ENCODE data around the gene BANK1. TPM values are rescaled to one million over a fixed set of nuclear protein-coding genes. Genes with fewer than 3 reads are reported as not detected.

Gene BANK1
- total and polyA plus RNA-seq, 2 of the 8 experiments (the other 6 are each of a cell fraction or from before 2014, with no cell fraction given), result 0.59 to 0.93 TPM

DNA sequence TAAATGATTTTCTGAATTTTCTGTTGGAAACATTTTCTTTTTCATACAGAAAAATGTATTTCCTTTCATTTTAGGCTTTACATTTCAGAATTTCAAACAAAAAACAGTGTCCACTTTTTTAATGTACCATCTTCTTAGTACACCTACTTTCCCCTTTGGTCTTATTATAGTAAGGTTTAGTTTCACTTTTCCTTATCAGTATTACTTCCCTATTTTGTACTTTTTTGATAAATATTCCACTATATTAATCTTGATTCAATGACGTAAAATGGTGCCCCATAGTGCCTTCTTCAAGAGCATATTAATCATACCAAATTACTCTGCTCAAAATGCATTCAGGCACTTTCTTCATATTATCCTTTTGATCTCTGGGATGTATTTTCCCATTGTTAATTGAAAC is 52.5 kb downstream of the BANK1 start:
- POLR2A ChIA-PET (ENCODE audit: partially characterized antibody), result no interaction called here
- H3K9ac ChIP-seq (replicated peaks in 1 of 4; ENCODE audit: extremely low read depth in 1 of 4, low read depth in 3 of 4, low read length in 3 of 4), result no peak overlapping the region
- TF ChIP-seq FOSL1 (IDR thresholded peaks at IDR 0.05; ENCODE audit: insufficient read depth, low read depth, low read length) (no peak), SRF (IDR thresholded peaks at IDR 0.05; ENCODE audit: low read depth, low read length) (no peak), TEAD4 (IDR thresholded peaks at IDR 0.05; ENCODE audit: low read depth, low read length) (no peak), SP1 (IDR thresholded peaks at IDR 0.05; ENCODE audit: low read depth, low read length) (no peak), RNF2 (IDR thresholded peaks at IDR 0.05; ENCODE audit: borderline replicate concordance, low read depth, low read length, missing control alignments, poor library complexity, severe bottlenecking) (no peak), TBP (IDR thresholded peaks at IDR 0.05; ENCODE audit: low read depth, low read length) (no peak), SAP30 (IDR thresholded peaks at IDR 0.05; ENCODE audit: insufficient read depth, insufficient replicate concordance, low read length) (no peak), POU5F1 (IDR thresholded peaks at IDR 0.05; ENCODE audit: low read depth, low read length) (no peak), CHD1 (IDR thresholded peaks at IDR 0.05; ENCODE audit: low read depth, low read length) (no peak)
- TF ChIP-seq, protein P1, sequence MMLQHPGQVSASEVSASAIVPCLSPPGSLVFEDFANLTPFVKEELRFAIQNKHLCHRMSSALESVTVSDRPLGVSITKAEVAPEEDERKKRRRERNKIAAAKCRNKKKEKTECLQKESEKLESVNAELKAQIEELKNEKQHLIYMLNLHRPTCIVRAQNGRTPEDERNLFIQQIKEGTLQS (IDR thresholded peaks at IDR 0.05; ENCODE audit: insufficient read depth, low read depth, low read length), result no peak

More for the DNA sequence above, 52.5 kb downstream of the BANK1 start:
- Histone ChIP-seq H4K8ac (ENCODE audit: extremely low read depth, insufficient read depth, low read length) (no peak overlapping the region), H2BK120ac (replicated peaks; ENCODE audit: low read depth, low read length) (no peak overlapping the region), H2BK5ac (ENCODE audit: low read depth, low read length) (no peak overlapping the region), H3K18ac (ENCODE audit: extremely low read depth, low read length) (no peak overlapping the region), H2AFZ (ENCODE audit: low read length) (no peak overlapping the region), H3K14ac (ENCODE audit: insufficient read length) (no peak overlapping the region), H3K4me2 (ENCODE audit: insufficient read depth in 1 of 2, low read depth in 2 of 2, low read length in 2 of 2) (no peak overlapping the region), H3K79me1 (ENCODE audit: low read depth, low read length) (no peaks in the 10 kb centered on the region), H3K4me1 (replicated peaks in 1 of 4; ENCODE audit: control insufficient read depth in 3 of 4, insufficient read depth in 4 of 4, low read length in 3 of 4) (no peaks in the 10 kb centered on the region), H3K79me2 (ENCODE audit: control insufficient read depth in 1 of 2, insufficient read depth in 2 of 2, low read length in 2 of 2) (no peaks in the 10 kb centered on the region), H2BK15ac (ENCODE audit: low read length) (no peak overlapping the region), H4K5ac (ENCODE audit: insufficient read length, low read depth, low read length) (no peak overlapping the region), H3K27me3 (replicated peaks in 1 of 4; ENCODE audit: control insufficient read depth in 3 of 4, extremely low read depth in 1 of 4, insufficient read depth in 3 of 4, low read length in 3 of 4) (no peaks in the 10 kb centered on the region), H3K36me3 (ENCODE audit: control insufficient read depth in 2 of 4, insufficient read depth in 4 of 4, low read length in 3 of 4) (no peaks in the 10 kb centered on the region; a peak in 1 of 8 replicates), H4K91ac (replicated peaks; ENCODE audit: insufficient read length, low read length) (no peak overlapping the region), H3K27ac (ENCODE audit: low read depth, low read length) (no peak overlapping the region), H3K4ac (replicated peaks; ENCODE audit: insufficient read length, low read depth, low read length) (no peak overlapping the region), H3K23me2 (ENCODE audit: low read depth, low read length) (no peaks in the 10 kb centered on the region; the same call in 1 of the 2 replicates), H3K9me3 (ENCODE audit: insufficient read depth in 2 of 2, low read depth in 1 of 2, low read length in 1 of 2) (no peaks in the 10 kb centered on the region), H4K20me1 (replicated peaks in 1 of 2; ENCODE audit: control insufficient read depth in 1 of 2, insufficient read depth in 2 of 2, low read length in 2 of 2) (no peaks in the 10 kb centered on the region), H3K23ac (ENCODE audit: insufficient read length) (no peak overlapping the region), H2AK5ac (ENCODE audit: low read depth, low read length) (no peak overlapping the region), H3K4me3 (ENCODE audit: extremely low read depth in 1 of 4, insufficient read depth in 2 of 4, low read depth in 3 of 4, low read length in 4 of 4) (no peak overlapping the region), H2BK12ac (ENCODE audit: low read depth, low read length) (no peak overlapping the region), H3K56ac (replicated peaks; ENCODE audit: insufficient read length, low read depth, low read length) (no peak overlapping the region), H2BK20ac (ENCODE audit: low read length) (no peak overlapping the region)
- CTCF ChIA-PET (ENCODE audit: partially characterized antibody), result no interaction called here
- FAIRE-seq (no peak), DNase-seq (ENCODE audit: low read depth in 1 of 2, low spot score in 2 of 2) (no peak)
- WGBS, 2 experiments (ENCODE audit: extremely low coverage in 1 of 2, insufficient coverage in 1 of 2, insufficient read length in 1 of 2, insufficient replicate concordance in 2 of 2, low coverage in 1 of 2, low lambda C conversion rate in 2 of 2, missing lambda C conversion rate in 1 of 2), result 100% methylated on average over 1 of the region's 1 CpG; no CpG with 5 or more reads in 1 of the 2 experiments
